Measurements from ENCODE around the gene NCKAP1. TPM values are rescaled to one million over a fixed set of nuclear protein-coding genes. Genes with fewer than 3 reads are reported as not detected.

NCKAP1 gene
- total RNA-seq, 1 donor from 2014 or later: 111 TPM

GRCh38 chr2:183027443-183027842 lies 10.8 kb downstream of the NCKAP1 start:
- peaks cover 11% of the 10 kb centered on the region for H3K4me1 Mint-ChIP-seq (ENCODE audit: low read depth)
- no peak for DNase-seq (ENCODE audit: low spot score, unreplicated experiment)
- no peak overlapping the region for H3K4me3 Mint-ChIP-seq (ENCODE audit: low read depth)
- no peaks in the 10 kb centered on the region for H3K36me3 Mint-ChIP-seq (ENCODE audit: insufficient read depth)
- H3K27me3 Mint-ChIP-seq: no peaks in the 10 kb centered on the region
- no peaks in the 10 kb centered on the region for H3K9me3 Mint-ChIP-seq (ENCODE audit: low read depth)
- TF ChIP-seq, protein P1, sequence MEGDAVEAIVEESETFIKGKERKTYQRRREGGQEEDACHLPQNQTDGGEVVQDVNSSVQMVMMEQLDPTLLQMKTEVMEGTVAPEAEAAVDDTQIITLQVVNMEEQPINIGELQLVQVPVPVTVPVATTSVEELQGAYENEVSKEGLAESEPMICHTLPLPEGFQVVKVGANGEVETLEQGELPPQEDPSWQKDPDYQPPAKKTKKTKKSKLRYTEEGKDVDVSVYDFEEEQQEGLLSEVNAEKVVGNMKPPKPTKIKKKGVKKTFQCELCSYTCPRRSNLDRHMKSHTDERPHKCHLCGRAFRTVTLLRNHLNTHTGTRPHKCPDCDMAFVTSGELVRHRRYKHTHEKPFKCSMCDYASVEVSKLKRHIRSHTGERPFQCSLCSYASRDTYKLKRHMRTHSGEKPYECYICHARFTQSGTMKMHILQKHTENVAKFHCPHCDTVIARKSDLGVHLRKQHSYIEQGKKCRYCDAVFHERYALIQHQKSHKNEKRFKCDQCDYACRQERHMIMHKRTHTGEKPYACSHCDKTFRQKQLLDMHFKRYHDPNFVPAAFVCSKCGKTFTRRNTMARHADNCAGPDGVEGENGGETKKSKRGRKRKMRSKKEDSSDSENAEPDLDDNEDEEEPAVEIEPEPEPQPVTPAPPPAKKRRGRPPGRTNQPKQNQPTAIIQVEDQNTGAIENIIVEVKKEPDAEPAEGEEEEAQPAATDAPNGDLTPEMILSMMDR (IDR thresholded peaks at IDR 0.05; ENCODE audit: unreplicated experiment): no peak
- no peak overlapping the region for H3K27ac Mint-ChIP-seq

DNA sequence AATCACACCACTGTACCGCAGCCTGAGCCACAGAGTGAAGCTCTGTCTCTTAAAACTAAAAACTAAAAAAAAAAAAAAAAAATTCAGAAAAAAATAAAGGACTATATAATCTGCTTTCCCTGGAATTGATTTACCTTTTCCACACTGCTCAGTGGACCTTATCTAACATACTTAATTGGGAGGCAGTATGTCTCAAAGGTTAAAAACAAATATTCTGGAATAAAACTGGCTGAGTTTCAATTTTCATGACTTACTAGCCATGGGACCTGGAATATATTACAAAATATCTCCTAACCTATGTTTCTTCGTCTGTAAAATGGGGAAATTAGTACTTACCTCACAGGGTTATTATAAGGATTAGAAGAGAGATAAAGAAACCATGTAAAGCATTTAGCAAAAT lies 11.8 kb downstream of the NCKAP1 start:
- Mint-ChIP-seq H3K27me3 (no peaks in the 10 kb centered on the region), H3K4me3 (ENCODE audit: low read depth) (no peak overlapping the region), H3K9me3 (ENCODE audit: low read depth) (no peaks in the 10 kb centered on the region), H3K36me3 (ENCODE audit: insufficient read depth) (peaks cover 5% of the 10 kb centered on the region), H3K4me1 (ENCODE audit: low read depth) (peaks cover 5% of the 10 kb centered on the region), H3K27ac (no peak overlapping the region)
- TF ChIP-seq, protein P1 (IDR thresholded peaks at IDR 0.05; ENCODE audit: unreplicated experiment): no peak
- no peak for DNase-seq (ENCODE audit: low spot score, unreplicated experiment)

GRCh38 chr2:183025993-183026392 lies 12.3 kb downstream of the NCKAP1 start:
- Mint-ChIP-seq H3K4me1 (ENCODE audit: low read depth) (peaks cover 5% of the 10 kb centered on the region), H3K4me3 (ENCODE audit: low read depth) (no peak overlapping the region), H3K27me3 (no peaks in the 10 kb centered on the region), H3K36me3 (ENCODE audit: insufficient read depth) (peaks cover 7% of the 10 kb centered on the region), H3K27ac (no peak overlapping the region), H3K9me3 (ENCODE audit: low read depth) (no peaks in the 10 kb centered on the region)
- DNase-seq (ENCODE audit: low spot score, unreplicated experiment): no peak
- TF ChIP-seq, protein P1 (IDR thresholded peaks at IDR 0.05; ENCODE audit: unreplicated experiment): no peak

DNA sequence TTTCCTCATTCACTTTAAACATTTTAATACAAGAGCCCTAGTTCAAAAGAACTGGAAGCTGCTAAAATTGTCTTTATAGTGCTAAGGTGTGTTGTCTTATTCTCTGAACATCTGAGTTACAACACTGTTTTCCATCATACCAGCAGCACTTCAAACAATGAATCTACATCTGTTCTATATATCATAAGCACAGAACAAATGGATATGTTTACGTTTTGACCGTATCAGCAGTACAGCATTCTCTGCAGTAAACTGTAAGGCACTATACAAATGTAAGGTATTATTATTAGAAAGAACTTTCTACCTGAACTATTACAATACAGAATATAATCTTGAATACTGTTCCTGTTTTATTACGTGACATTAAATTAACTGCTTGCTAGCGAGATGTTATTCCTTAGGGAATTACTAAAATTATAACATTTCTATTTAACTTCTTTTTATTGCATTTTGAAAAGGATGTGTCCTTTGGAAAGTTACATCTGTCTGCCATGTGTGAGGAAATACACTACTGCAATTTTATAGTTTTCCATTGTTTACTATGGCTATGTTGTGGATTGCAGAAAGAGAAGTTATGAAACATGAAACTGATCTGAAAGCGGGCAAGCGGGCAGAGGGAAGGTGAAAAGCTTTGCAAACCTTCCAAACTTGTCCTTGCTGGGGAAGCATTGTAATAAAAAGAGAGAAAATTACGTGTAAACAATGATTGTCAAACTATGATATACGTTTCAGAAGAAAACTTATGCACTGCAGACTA lies 13.7 kb downstream of the NCKAP1 start:
- no peaks in the 10 kb centered on the region for H3K9me3 Mint-ChIP-seq (ENCODE audit: low read depth)
- H3K27me3 Mint-ChIP-seq: no peaks in the 10 kb centered on the region
- H3K27ac Mint-ChIP-seq: no peak overlapping the region
- DNase-seq (ENCODE audit: low spot score, unreplicated experiment): no peak
- peaks cover 5% of the 10 kb centered on the region for H3K4me1 Mint-ChIP-seq (ENCODE audit: low read depth)
- TF ChIP-seq, protein P1 (IDR thresholded peaks at IDR 0.05; ENCODE audit: unreplicated experiment): no peak
- H3K4me3 Mint-ChIP-seq (ENCODE audit: low read depth): no peak overlapping the region
- H3K36me3 Mint-ChIP-seq (ENCODE audit: insufficient read depth): peaks cover 12% of the 10 kb centered on the region

DNA sequence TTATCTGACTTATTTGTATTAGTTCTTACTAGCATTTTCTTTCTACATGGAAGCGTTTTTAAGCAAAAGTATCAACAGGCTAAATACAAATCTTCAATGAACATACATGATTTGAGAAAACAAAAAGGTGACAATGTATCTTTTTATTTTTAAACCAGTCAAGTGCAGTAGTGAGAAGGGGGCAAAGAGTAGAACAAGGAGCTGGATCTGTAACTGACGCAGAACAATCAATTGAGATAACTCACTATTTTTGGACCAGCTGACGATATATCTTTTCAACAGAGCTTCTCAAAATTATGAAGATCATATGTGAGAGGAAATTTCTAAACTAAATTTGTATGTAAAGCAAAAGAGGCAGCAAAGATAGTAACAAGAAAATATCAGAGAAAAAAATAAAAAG lies 15.5 kb downstream of the NCKAP1 start:
- DNase-seq (ENCODE audit: low spot score, unreplicated experiment): no peak
- TF ChIP-seq, protein P1 (IDR thresholded peaks at IDR 0.05; ENCODE audit: unreplicated experiment): no peak
- Mint-ChIP-seq H3K9me3 (ENCODE audit: low read depth) (no peaks in the 10 kb centered on the region), H3K27ac (no peak overlapping the region), H3K4me3 (ENCODE audit: low read depth) (no peak overlapping the region), H3K36me3 (ENCODE audit: insufficient read depth) (peaks cover 14% of the 10 kb centered on the region), H3K27me3 (no peaks in the 10 kb centered on the region), H3K4me1 (ENCODE audit: low read depth) (peaks cover 5% of the 10 kb centered on the region)

All from progenitor cell of endocrine pancreas (in vitro differentiated cells).